RCC 7860 (cell line): ENCODE measurements around the gene SCG3.

Experiments used
- DNase-seq: peaks from one replicate; pipeline ENCODE4 v3.0.0-alpha.2; 2015; ENCODE audit warnings: low spot score
- FAIRE-seq: peaks from 2 replicates; lab custom pipeline; 2012; peaks lifted over from hg19 to GRCh38; lab: Jason Lieb, UNC

SCG3 gene

DNA sequence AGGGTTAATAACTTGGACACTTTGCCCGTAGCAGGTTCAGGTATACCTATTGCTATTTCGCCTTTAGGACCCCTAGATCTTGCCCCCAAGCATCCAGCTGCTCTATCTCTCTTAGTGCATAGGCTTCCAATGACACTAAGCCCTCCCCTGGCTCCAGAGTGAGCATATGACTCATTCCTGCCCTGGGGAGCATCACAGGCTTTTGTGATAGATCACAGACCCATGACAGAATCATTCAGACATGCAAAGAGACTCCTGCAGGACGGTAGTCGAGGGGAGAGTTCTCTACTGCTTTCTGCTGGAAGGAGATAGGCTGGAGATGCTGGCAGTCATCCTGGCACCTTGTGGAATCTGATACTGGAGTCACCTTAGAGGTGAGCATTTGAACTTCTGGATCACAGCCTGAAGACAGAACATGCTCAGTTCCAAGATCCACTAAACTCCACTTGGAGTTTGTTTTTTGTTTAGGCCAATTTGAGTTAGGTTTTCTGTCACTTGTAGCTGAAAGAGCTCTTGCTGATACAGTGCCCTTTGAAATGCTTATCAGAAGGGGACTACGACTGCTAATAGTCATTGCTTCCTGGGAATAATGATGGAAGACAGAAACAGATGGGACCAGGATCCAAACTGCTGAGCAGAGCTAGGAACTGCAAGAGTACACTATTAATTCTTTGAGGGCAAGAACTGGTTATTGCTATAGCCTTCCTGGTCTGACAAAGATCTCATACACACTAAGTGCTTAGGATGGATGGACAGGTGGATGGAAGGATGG is 45.2 kb downstream of the SCG3 start:
- peak; percentile 85 for DNase-seq
- FAIRE-seq, result peak; percentile 84

DNA sequence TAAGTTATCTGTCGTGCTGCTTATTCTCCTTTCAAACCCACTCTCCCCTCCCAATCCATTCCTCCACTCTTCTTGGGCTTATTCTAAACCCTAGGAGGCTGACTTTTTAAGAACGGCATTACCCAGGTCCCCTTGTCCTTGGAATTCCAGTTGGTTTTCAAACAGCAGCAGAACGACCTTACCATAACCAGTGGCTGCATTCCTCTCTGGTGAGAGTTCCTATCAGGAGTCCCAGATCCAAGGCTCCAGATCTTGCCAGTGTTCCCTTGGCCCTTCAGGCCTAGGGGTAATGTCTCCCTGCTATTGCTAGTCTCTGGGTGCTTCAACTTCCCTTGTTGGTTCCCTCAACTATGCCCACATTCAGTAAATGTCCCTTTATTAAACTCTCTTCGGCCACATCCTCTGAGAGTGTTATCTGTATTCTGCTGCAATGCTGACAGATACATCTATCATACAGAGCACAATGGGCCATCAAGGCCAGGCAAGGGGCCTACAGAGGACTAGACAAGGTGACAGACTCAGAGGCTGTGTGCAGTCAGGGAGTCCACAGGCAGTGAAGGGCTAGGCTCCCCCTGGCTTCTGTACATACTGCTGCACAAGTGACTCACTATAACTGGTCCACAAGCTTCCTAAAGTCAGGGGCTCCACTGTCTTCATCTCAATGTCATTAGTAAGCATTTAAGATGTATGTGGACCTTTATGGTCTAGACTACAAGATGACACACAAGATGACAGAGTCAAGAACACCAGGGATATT is 46.0 kb downstream of the SCG3 start:
- no peak for FAIRE-seq
- DNase-seq, result peak; percentile 58

DNA sequence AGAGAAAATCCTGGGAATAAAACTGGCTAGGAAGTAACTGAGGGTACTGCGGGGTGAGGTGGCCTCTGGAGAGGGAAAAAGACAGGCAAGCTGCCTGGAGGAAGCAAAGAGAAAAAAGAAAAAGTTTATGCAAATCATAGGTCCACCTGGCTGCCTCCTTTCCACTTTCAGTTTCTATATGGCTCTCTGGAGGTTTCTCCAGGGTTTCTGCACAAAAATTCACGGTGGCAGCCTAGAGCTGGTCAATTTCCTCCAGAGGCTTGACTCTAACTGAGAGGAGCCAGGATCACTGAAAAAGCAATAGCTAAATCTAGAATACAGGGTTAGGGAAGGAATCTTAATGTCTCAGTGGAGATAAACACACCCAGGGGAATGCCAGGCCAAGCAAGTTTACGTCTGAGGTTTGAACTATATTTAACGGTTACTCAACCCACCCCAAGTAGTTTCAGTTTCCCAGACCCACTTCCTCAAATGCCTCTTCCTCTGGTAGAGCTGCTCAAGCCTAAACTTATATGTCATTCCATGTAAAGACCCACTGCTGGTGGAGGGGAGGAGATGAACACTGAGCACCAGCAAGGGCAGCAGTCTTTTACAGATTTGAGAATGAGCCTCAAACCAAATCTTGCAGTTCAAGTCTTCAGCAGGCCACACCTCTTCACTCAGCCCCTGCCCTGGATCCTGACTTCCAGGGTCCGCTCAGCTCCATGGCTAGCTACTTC is 50.4 kb downstream of the SCG3 start:
- DNase-seq, result peak; percentile 46
- FAIRE-seq, result no peak

- DNase-seq (no peak), FAIRE-seq (no peak)
Observed at GRCh38 chr15:51732646-51733045, 51.3 kb downstream of the SCG3 start.

- no peak for FAIRE-seq
- DNase-seq, result no peak
Observed at GRCh38 chr15:51735228-51736010, 54.1 kb downstream of the SCG3 start.

DNA sequence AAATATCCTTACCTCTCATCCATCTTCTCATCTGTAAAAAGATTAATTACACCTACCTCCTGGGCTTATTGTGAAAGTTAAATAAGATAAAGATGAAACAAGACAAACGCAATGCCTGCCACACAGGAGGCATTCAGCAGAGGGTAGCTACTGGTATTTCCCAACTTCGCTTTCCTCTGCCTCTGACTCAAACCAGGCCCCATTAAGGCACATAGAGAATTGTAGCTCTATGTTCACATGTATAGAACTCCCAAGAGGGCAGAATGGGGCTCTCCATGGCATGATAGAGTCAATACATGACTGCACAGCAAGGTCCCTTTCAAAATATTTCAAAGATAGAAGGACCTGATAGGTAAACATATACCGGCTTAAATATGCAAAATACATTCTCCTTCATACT is 54.8 kb downstream of the SCG3 start:
- FAIRE-seq (no peak), DNase-seq (no peak)

GRCh38 chr15:51736751-51737521 is 55.6 kb downstream of the SCG3 start:
- DNase-seq (peak; percentile 10), FAIRE-seq (no peak)

DNA sequence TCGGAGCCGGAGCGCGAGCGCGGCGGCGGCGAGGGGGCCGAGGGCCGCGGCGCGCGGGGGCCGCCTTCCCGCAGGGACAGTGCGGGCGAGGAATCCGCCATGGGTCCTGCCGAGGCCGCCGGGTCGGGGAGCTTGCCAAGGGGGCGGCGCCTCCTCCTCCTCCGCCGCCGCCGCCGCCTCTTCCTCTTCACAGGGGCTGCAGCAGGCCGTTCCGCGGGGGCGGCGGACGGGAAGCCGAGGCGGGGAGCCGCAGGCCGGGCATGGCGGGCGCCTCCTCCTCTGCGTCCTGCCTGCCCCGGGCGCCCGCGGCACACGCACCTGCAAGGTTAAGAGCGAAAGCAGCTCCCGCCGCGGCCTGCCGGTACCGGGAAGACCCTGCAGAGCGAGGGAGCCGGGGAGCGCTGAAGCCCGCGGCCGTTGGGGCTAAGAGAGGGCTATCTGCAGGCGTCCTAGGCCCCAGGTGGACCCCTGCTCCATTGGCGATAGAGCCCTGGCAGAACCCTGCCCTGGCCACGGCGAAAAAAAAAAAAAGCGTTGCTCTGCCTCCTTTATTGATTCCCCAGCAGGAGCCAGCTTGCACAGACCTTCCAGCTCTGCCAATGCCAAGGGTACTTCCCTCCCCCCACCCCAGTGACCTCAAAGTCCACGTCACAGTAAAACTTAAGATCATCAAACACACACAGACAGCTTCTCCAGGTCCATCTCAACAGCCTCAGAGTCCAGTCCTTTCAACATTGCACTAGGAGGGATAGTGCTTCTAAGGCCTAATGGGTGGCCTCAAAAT is 56.4 kb downstream of the SCG3 start, which contains the start of gene LYSMD2:
Gene LYSMD2 (minus strand): TSS at position 134 of the 784 bp plus-strand sequence. CDS start 33 bp downstream, at position 101.
- DNase-seq (peak; percentile 12), FAIRE-seq (no peak)

DNA sequence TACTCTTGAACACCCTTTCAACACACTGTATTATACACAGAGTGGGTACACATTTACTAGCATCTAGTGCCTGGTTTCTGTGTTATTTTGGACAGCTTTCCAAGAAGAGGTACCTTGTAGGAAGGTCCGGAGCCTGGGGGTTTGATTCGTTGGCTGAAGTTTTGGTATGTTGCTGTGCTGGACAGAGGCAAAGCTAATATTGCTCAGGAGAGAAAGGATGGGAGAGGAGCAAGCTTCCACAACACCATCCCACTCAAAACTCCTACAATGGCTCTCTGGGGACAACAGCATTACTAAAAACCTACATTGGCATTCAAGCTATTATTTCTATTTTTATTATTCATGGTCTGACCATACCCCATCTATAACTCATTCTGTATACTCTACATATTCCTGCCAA is 57.2 kb downstream of the SCG3 start:
- no peak for DNase-seq
- no peak for FAIRE-seq

GRCh38 chr15:51739061-51739712 is 57.9 kb downstream of the SCG3 start:
- FAIRE-seq (no peak), DNase-seq (no peak)

DNA sequence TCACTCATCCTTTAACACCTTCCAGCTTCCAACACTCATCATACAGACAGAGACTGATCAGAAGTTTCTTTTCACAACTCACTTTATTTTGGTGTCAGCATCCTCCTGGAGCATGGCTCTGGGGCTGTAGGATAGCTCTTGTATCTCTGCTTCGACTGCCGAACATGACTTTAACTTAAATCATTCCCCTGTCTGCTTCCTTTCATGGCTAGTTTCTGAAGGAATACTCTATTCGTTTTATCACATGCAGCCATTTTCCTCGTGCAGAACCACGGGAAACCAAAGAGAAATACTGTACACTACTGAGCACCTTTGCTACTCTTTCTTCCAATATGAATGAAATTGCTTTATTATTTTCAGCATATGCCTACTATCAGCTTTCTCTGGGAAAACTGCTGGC is 68.0 kb downstream of the SCG3 start:
- DNase-seq (no peak), FAIRE-seq (no peak)

DNA sequence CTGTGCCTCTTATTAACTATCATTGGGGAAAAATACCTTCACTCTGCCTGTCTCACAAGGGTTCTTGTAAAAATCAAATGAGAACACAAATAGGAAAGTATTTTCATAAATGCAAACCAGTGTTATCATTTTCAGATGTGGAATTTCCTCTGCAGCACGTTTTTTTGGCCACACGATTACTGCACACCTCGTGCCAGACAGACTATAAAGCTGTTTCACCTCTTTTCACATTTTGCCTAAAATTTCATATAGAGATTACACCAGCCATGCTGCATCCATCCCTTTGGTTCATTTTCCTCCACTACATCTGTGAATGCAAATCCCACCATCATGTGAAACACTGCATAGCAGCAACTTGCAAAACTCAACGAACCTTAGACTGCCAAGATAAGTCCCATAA is 68.9 kb downstream of the SCG3 start:
- DNase-seq (no peak), FAIRE-seq (no peak)

- DNase-seq (no peak), FAIRE-seq (no peak)
Observed at GRCh38 chr15:51750792-51751696, 69.7 kb downstream of the SCG3 start, which contains the start of gene TMOD2. TSS of gene TMOD2 (plus strand) at chr15:51751597. CDS start at chr15:51766442, 14,845 bp downstream.

- FAIRE-seq (no peak), DNase-seq (no peak)
Observed at GRCh38 chr15:51751697-51752683, 70.7 kb downstream of the SCG3 start.

GRCh38 chr15:51752888-51753287 is 71.6 kb downstream of the SCG3 start:
- no peak for DNase-seq
- no peak for FAIRE-seq

GRCh38 chr15:51754267-51754666 is 73.0 kb downstream of the SCG3 start:
- no peak for FAIRE-seq
- no peak for DNase-seq
